ENCODE results near the gene ULK2. TPM values are rescaled to one million over a fixed set of nuclear protein-coding genes. Genes with fewer than 3 reads are reported as not detected.

Gene ULK2
- total and polyA plus RNA-seq, 2 donors from 2014 or later, result 6.6 to 16.3 TPM

GRCh38 chr17:19771971-19772630, 95.6 kb downstream of the ULK2 start:
- Histone ChIP-seq H3K27me3 (ENCODE audit: control insufficient read depth, insufficient read depth, low read length) (no peaks in the 10 kb centered on the region), H3K4me3 (ENCODE audit: low read length in 3 of 3) (no peak overlapping the region), H3K9ac (ENCODE audit: low read length in 3 of 3) (no peak overlapping the region), H3K4me1 (ENCODE audit: control insufficient read depth in 2 of 3, insufficient read depth in 2 of 3, low read depth in 1 of 3, low read length in 3 of 3) (peaks cover 0 to 6% (median 0%) of the 10 kb centered on the region in 3 donors), H3K36me3 (ENCODE audit: control insufficient read depth in 2 of 3, insufficient read depth in 3 of 3, low read length in 3 of 3) (peaks cover 5 to 15% (median 8%) of the 10 kb centered on the region in 3 donors), H3K9me3 (ENCODE audit: control insufficient read depth in 2 of 3, insufficient read depth in 1 of 3, low read length in 3 of 3) (no peaks in the 10 kb centered on the region), H3K27ac (ENCODE audit: low read depth in 2 of 2, low read length in 2 of 2) (no peak overlapping the region)
- TF ChIP-seq, protein P1, sequence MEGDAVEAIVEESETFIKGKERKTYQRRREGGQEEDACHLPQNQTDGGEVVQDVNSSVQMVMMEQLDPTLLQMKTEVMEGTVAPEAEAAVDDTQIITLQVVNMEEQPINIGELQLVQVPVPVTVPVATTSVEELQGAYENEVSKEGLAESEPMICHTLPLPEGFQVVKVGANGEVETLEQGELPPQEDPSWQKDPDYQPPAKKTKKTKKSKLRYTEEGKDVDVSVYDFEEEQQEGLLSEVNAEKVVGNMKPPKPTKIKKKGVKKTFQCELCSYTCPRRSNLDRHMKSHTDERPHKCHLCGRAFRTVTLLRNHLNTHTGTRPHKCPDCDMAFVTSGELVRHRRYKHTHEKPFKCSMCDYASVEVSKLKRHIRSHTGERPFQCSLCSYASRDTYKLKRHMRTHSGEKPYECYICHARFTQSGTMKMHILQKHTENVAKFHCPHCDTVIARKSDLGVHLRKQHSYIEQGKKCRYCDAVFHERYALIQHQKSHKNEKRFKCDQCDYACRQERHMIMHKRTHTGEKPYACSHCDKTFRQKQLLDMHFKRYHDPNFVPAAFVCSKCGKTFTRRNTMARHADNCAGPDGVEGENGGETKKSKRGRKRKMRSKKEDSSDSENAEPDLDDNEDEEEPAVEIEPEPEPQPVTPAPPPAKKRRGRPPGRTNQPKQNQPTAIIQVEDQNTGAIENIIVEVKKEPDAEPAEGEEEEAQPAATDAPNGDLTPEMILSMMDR (IDR thresholded peaks at IDR 0.05; ENCODE audit: borderline replicate concordance, extremely low read depth, insufficient read depth), result no peak
- intact Hi-C loops (cut with DNase I), result no loop called here
- no peak for DNase-seq
- FAIRE-seq, result no peak

DNA sequence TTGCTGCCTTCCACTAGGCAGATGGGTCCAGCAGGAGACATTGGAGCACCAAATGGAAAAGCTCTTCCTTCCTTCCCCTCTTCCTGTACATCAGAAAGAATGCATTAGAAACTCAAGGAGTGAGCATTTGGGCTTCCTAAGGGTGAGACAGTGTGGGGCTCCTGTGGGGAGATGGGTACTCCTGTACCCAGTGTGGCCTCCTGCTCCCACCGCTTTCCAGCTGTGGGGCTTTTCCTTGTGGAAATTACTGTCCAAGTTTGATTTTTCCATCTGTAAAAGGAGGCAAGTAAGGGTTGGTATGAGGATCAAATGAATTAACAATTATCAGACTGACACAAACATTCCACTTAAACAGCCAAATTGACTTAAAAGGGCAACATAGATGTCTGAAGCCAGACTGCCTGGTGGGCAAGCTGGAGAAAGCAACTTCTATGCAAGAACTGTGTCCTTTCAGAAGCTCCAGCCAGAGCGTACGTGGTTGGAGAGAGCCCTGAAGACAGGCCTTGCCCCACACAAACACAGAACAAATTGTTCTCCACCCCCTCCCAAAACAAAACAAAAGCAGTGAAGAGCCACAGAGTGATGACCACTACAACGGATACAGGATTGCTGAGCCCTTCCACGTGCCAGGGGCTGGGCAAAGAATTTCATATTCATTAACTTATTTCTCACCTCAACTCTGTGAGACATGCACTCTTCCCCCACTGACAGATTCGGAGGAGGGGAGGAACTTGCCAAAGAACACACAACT, 96.6 kb downstream of the ULK2 start:
- no peak overlapping the region for H3K4me3 ChIP-seq (ENCODE audit: low read length in 3 of 3)
- H3K9ac ChIP-seq (ENCODE audit: low read length in 3 of 3), result no peak overlapping the region
- no peaks in the 10 kb centered on the region for H3K27me3 ChIP-seq (ENCODE audit: control insufficient read depth, insufficient read depth, low read length)
- TF ChIP-seq, protein P1 (IDR thresholded peaks at IDR 0.05; ENCODE audit: borderline replicate concordance, extremely low read depth, insufficient read depth), result no peak
- H3K4me1 ChIP-seq (ENCODE audit: control insufficient read depth in 2 of 3, insufficient read depth in 2 of 3, low read depth in 1 of 3, low read length in 3 of 3), result peaks cover 0 to 6% (median 0%) of the 10 kb centered on the region in 3 donors
- DNase-seq (no peak), FAIRE-seq (no peak)
- no peak overlapping the region for H3K27ac ChIP-seq (ENCODE audit: low read depth in 2 of 2, low read length in 2 of 2)
- intact Hi-C loops (cut with DNase I), result no loop called here
- H3K36me3 ChIP-seq (ENCODE audit: control insufficient read depth in 2 of 3, insufficient read depth in 3 of 3, low read length in 3 of 3), result peaks cover 2 to 7% (median 3%) of the 10 kb centered on the region in 3 donors
- H3K9me3 ChIP-seq (ENCODE audit: control insufficient read depth in 2 of 3, insufficient read depth in 1 of 3, low read length in 3 of 3), result no peaks in the 10 kb centered on the region

DNA sequence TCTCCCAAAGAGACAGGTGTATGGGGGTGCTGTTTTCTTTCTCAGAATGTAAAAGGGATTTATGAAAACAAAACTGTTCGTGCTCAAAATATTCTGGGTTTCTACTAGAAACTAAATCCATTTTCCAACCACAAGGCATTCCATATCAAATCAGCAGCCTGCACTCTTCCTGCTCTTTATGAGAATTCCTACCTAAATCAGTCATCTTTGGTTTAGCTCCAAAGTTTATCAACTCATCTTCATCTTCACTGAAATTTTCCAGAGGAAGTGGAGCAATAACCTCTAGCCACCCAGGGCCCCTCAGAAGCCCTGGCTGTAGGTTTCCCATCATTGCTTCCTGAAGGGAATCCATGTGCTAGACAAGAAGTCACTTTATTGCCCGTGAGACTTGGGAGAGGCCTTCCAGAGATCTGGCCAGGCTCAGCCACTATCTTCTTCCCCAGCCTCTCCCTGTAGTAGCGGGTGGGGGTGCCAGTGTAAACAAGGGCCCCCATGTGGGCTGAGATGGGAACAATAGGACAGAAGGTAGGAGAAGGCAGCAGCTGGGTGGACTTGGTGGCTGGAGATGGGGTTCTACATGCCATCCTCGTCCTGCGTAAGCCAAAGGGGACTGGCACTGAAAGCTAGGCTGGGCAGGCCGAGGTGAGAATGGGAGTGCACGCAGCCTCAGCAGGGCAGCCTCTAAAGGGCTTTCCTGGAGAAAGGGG, 97.6 kb downstream of the ULK2 start:
- Histone ChIP-seq H3K27ac (ENCODE audit: low read depth in 2 of 2, low read length in 2 of 2) (peak overlapping the region in 1 of 2 donors; percentile 69), H3K27me3 (ENCODE audit: control insufficient read depth, insufficient read depth, low read length) (no peaks in the 10 kb centered on the region), H3K36me3 (ENCODE audit: control insufficient read depth in 2 of 3, insufficient read depth in 3 of 3, low read length in 3 of 3) (no peaks in the 10 kb centered on the region), H3K4me1 (ENCODE audit: control insufficient read depth in 2 of 3, insufficient read depth in 2 of 3, low read depth in 1 of 3, low read length in 3 of 3) (peaks cover 0 to 6% (median 0%) of the 10 kb centered on the region in 3 donors), H3K9ac (ENCODE audit: low read length in 3 of 3) (no peak overlapping the region), H3K4me3 (ENCODE audit: low read length in 3 of 3) (no peak overlapping the region), H3K9me3 (ENCODE audit: control insufficient read depth in 2 of 3, insufficient read depth in 1 of 3, low read length in 3 of 3) (no peaks in the 10 kb centered on the region)
- FAIRE-seq (no peak), DNase-seq (no peak)
- intact Hi-C loops (cut with DNase I), result loop anchor here (5.0 kb wide), 1 partner anchor 253 kb away; no protein-coding TSS in a partner anchor
- TF ChIP-seq, protein P1 (IDR thresholded peaks at IDR 0.05; ENCODE audit: borderline replicate concordance, extremely low read depth, insufficient read depth), result no peak
